Vagina (tissue), 2 donors: ENCODE results near the gene SETD9. TPM values are rescaled to one million over a fixed set of nuclear protein-coding genes. Genes with fewer than 3 reads are reported as not detected.

Experiments used
- DNase-seq, 2 donors: peaks; one replicate each; pipeline ENCODE4 v3.0.0-alpha.2; 2017; ENCODE audit errors: extremely low spot score in 2 of 2
- H3K27ac ChIP-seq: fragments of 200-600 bp; sonication (generic); one replicate; pipeline ENCODE4 v1.5.1; 2019
- H3K27me3 ChIP-seq: fragments of 200-600 bp; sonication (generic); one replicate; pipeline ENCODE4 v1.5.1; 2019
- H3K36me3 ChIP-seq, 2 donors: fragments of 200-600 bp; sonication (generic); one replicate each; pipeline ENCODE4 v1.5.1; 2017 to 2019
- H3K4me1 ChIP-seq: fragments of 200-600 bp; sonication (generic); one replicate; pipeline ENCODE4 v1.5.1; 2019
- H3K4me3 ChIP-seq, 2 donors: fragments of 200-600 bp; sonication (generic); 1 replicate in 1 of 2; 2 replicates in 1 of 2; pipeline ENCODE4 v1.5.1; 2016 to 2019
- H3K9me3 ChIP-seq: fragments of 200-600 bp; sonication (generic); one replicate; pipeline ENCODE4 v1.5.1; 2019
- CTCF ChIP-seq, 3 experiments: fragments of 450-650 bp in 2 of 3; fragments of 200-600 bp in 1 of 3; sonication (generic) in 1 of 3; IDR thresholded peaks; one replicate each; pipeline ENCODE4 v1.5.1; 2017 to 2019; ENCODE audit warnings: antibody characterized with exemption in 3 of 3, mild to moderate bottlenecking in 2 of 3, moderate library complexity in 2 of 3
- intact Hi-C: fragments of 100-400 bp; cut with DNase I; formaldehyde crosslinking; loops from one replicate; pipeline ENCODE4 v1.15.1; 2023
- total RNA-seq: library from RNA; depleted of rRNA; stranded (reverse); fragments of >200 nt; gene quantifications from one replicate; pipeline ENCODE4 v1.2.3, GENCODE V29; 2016

Gene SETD9
- total RNA-seq, 1 donor from 2014 or later: 2.7 TPM

GRCh38 chr5:56964173-56964572, 54.8 kb downstream of the SETD9 start:
- TF ChIP-seq CTCF (IDR thresholded peaks at IDR 0.05): no peak
- intact Hi-C loops: no loop called here
- Histone ChIP-seq H3K4me3 (no peak overlapping the region), H3K9me3 (no peaks in the 10 kb centered on the region), H3K4me1 (no peaks in the 10 kb centered on the region), H3K27ac (no peak overlapping the region), H3K27me3 (no peaks in the 10 kb centered on the region), H3K36me3 (no peaks in the 10 kb centered on the region)
- no peak for DNase-seq

Other genes starting within 250 kb of the SETD9 start
- 33.1 TPM for gene MAP3K1, start 94.0 kb upstream of the SETD9 start, total RNA-seq
- 16.0 TPM for gene MIER3, start 42.5 kb downstream of the SETD9 start, total RNA-seq